ENCODE measurements around the gene HSD17B4. TPM values are rescaled to one million over a fixed set of nuclear protein-coding genes. Genes with fewer than 3 reads are reported as not detected.

Gene HSD17B4
- total and polyA plus RNA-seq, 2 experiments from 2014 or later, result 326 to 332 TPM

DNA sequence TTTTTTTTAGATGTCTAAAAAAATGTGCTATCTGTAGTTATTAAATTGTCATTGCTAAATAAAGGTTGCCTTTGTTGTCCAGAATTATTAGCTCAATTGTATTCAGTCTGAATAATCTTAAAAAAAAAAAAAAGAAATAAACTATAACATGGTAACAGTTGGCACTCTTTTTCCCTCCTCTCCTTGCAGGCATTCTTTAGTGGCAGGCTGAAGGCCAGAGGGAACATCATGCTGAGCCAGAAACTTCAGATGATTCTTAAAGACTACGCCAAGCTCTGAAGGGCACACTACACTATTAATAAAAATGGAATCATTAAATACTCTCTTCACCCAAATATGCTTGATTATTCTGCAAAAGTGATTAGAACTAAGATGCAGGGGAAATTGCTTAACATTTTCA is 89.4 kb downstream of the HSD17B4 start (continued):
- TF ChIP-seq, protein P1, sequence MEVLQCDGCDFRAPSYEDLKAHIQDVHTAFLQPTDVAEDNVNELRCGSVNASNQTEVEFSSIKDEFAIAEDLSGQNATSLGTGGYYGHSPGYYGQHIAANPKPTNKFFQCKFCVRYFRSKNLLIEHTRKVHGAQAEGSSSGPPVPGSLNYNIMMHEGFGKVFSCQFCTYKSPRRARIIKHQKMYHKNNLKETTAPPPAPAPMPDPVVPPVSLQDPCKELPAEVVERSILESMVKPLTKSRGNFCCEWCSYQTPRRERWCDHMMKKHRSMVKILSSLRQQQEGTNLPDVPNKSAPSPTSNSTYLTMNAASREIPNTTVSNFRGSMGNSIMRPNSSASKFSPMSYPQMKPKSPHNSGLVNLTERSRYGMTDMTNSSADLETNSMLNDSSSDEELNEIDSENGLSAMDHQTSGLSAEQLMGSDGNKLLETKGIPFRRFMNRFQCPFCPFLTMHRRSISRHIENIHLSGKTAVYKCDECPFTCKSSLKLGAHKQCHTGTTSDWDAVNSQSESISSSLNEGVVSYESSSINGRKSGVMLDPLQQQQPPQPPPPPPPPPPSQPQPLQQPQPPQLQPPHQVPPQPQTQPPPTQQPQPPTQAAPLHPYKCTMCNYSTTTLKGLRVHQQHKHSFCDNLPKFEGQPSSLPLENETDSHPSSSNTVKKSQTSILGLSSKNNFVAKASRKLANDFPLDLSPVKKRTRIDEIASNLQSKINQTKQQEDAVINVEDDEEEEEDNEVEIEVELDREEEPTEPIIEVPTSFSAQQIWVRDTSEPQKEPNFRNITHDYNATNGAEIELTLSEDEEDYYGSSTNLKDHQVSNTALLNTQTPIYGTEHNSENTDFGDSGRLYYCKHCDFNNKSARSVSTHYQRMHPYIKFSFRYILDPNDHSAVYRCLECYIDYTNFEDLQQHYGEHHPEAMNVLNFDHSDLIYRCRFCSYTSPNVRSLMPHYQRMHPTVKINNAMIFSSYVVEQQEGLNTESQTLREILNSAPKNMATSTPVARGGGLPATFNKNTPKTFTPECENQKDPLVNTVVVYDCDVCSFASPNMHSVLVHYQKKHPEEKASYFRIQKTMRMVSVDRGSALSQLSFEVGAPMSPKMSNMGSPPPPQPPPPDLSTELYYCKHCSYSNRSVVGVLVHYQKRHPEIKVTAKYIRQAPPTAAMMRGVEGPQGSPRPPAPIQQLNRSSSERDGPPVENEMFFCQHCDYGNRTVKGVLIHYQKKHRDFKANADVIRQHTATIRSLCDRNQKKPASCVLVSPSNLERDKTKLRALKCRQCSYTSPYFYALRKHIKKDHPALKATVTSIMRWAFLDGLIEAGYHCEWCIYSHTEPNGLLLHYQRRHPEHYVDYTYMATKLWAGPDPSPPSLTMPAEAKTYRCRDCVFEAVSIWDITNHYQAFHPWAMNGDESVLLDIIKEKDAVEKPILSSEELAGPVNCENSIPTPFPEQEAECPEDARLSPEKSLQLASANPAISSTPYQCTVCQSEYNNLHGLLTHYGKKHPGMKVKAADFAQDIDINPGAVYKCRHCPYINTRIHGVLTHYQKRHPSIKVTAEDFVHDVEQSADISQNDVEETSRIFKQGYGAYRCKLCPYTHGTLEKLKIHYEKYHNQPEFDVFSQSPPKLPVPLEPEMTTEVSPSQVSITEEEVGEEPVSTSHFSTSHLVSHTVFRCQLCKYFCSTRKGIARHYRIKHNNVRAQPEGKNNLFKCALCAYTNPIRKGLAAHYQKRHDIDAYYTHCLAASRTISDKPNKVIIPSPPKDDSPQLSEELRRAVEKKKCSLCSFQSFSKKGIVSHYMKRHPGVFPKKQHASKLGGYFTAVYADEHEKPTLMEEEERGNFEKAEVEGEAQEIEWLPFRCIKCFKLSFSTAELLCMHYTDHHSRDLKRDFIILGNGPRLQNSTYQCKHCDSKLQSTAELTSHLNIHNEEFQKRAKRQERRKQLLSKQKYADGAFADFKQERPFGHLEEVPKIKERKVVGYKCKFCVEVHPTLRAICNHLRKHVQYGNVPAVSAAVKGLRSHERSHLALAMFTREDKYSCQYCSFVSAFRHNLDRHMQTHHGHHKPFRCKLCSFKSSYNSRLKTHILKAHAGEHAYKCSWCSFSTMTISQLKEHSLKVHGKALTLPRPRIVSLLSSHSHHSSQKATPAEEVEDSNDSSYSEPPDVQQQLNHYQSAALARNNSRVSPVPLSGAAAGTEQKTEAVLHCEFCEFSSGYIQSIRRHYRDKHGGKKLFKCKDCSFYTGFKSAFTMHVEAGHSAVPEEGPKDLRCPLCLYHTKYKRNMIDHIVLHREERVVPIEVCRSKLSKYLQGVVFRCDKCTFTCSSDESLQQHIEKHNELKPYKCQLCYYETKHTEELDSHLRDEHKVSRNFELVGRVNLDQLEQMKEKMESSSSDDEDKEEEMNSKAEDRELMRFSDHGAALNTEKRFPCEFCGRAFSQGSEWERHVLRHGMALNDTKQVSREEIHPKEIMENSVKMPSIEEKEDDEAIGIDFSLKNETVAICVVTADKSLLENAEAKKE (CRISPR knock-in tag; IDR thresholded peaks at IDR 0.05), result no peak
- TF ChIP-seq, protein P2, sequence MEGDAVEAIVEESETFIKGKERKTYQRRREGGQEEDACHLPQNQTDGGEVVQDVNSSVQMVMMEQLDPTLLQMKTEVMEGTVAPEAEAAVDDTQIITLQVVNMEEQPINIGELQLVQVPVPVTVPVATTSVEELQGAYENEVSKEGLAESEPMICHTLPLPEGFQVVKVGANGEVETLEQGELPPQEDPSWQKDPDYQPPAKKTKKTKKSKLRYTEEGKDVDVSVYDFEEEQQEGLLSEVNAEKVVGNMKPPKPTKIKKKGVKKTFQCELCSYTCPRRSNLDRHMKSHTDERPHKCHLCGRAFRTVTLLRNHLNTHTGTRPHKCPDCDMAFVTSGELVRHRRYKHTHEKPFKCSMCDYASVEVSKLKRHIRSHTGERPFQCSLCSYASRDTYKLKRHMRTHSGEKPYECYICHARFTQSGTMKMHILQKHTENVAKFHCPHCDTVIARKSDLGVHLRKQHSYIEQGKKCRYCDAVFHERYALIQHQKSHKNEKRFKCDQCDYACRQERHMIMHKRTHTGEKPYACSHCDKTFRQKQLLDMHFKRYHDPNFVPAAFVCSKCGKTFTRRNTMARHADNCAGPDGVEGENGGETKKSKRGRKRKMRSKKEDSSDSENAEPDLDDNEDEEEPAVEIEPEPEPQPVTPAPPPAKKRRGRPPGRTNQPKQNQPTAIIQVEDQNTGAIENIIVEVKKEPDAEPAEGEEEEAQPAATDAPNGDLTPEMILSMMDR (conservative IDR thresholded peaks at IDR 0.05; ENCODE audit: low read depth in 2 of 2), result no peak
- TF ChIP-seq, protein P3, sequence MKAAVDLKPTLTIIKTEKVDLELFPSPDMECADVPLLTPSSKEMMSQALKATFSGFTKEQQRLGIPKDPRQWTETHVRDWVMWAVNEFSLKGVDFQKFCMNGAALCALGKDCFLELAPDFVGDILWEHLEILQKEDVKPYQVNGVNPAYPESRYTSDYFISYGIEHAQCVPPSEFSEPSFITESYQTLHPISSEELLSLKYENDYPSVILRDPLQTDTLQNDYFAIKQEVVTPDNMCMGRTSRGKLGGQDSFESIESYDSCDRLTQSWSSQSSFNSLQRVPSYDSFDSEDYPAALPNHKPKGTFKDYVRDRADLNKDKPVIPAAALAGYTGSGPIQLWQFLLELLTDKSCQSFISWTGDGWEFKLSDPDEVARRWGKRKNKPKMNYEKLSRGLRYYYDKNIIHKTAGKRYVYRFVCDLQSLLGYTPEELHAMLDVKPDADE (IDR thresholded peaks at IDR 0.05), result no peak

DNA sequence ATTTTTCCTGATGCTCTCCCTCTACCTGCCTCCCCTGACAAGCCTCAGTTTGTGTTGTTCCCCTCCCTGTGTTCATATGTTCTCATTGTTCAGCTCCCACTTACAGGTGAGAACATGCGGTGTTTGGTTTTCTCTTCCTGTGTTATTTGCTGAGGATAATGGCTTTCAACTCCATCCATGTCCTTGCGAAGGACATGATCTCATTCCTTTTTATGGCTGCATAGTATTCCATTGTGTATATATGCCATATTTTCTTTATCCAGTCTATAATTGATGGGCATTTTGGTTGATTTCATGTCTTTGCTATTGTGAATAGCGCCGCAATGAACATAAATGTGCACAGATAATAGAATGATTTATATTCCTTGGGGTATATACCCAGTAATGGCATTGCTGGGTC is 99.5 kb downstream of the HSD17B4 start:
- DNase-seq (ENCODE audit: low spot score) (no peak), ATAC-seq (no peak)
- Histone ChIP-seq H3K4me3 (no peak overlapping the region), H3K4me1 (ENCODE audit: insufficient read depth) (no peaks in the 10 kb centered on the region; the same call in 1 of the 2 replicates), H3K4me2 (no peak overlapping the region), H4K20me1 (replicated peaks; ENCODE audit: insufficient read depth) (no peaks in the 10 kb centered on the region), H3K27me3 (ENCODE audit: insufficient read depth) (no peaks in the 10 kb centered on the region), H3K79me2 (replicated peaks; ENCODE audit: insufficient read depth) (no peaks in the 10 kb centered on the region), H3F3A (replicated peaks; ENCODE audit: low read depth) (no peaks in the 10 kb centered on the region), H2AFZ (no peak overlapping the region), H3K9me2 (ENCODE audit: insufficient read depth) (no peaks in the 10 kb centered on the region), H3K27ac (ENCODE audit: low read depth) (no peak overlapping the region), H3K36me3 (ENCODE audit: insufficient read depth) (no peaks in the 10 kb centered on the region)
- Mint-ChIP-seq H3K9me3 (no peaks in the 10 kb centered on the region; the same call in 2 of the 3 replicates), H3K27ac (no peak overlapping the region), H3K4me3 (no peak overlapping the region), H3K36me3 (ENCODE audit: low read depth) (peaks cover 2% of the 10 kb centered on the region; the same call in 1 of the 3 replicates), H3K4me1 (peaks cover 5% of the 10 kb centered on the region), H3K27me3 (ENCODE audit: insufficient read depth, low read depth, poor library complexity) (no peaks in the 10 kb centered on the region)
- TF ChIP-seq CREB1 (CRISPR knock-in tag; IDR thresholded peaks at IDR 0.05; ENCODE audit: low read depth) (no peak), ZNF331 (CRISPR knock-in tag; IDR thresholded peaks at IDR 0.05; ENCODE audit: low read depth) (no peak), STAT1 (IDR thresholded peaks at IDR 0.05; ENCODE audit: unreplicated experiment) (no peak), NANOG (IDR thresholded peaks at IDR 0.05; ENCODE audit: borderline replicate concordance) (no peak), EZH2phosphoT487 (IDR thresholded peaks at IDR 0.05; ENCODE audit: unreplicated experiment) (no peak), EZH2 (IDR thresholded peaks at IDR 0.05; ENCODE audit: low read depth, unreplicated experiment) (no peak), JUNB (IDR thresholded peaks at IDR 0.05; ENCODE audit: unreplicated experiment) (no peak), POLR2AphosphoS5 (IDR thresholded peaks at IDR 0.05; ENCODE audit: low read depth) (no peak)
- TF ChIP-seq, protein P3 (IDR thresholded peaks at IDR 0.05), result no peak
